GM12873 (cell line): ENCODE results near the gene PPM1B.

Experiments used
- TF ChIP-seq, protein P1 (sequence below): IDR thresholded peaks from 2 replicates; pipeline ENCODE4 v1.5.1; 2012; ENCODE audit warnings: low read depth, mild to moderate bottlenecking, moderate library complexity, low read length, control low read depth; ENCODE audit not compliant: insufficient read depth; ENCODE audit errors: missing control alignments

PPM1B gene

DNA sequence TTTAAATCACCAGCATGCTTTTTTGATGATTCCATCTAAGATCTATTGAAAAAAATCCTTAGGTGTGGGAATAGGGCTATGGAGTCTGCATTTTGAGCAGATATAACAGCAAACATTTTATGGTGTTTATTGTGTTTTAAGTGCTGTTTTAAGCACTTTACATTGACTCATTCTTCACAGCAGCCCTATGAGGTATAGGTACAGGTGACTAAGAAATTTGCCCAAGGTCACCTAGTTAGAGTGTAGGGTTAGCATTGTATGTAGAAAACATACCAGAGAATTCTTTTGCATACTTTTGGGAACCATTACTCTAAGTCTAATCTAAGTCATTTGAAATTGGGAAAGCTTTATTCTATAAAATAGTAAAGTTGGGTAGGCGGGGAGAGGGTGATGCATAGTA lies 31.3 kb downstream of the PPM1B start:
- TF ChIP-seq, protein P1, sequence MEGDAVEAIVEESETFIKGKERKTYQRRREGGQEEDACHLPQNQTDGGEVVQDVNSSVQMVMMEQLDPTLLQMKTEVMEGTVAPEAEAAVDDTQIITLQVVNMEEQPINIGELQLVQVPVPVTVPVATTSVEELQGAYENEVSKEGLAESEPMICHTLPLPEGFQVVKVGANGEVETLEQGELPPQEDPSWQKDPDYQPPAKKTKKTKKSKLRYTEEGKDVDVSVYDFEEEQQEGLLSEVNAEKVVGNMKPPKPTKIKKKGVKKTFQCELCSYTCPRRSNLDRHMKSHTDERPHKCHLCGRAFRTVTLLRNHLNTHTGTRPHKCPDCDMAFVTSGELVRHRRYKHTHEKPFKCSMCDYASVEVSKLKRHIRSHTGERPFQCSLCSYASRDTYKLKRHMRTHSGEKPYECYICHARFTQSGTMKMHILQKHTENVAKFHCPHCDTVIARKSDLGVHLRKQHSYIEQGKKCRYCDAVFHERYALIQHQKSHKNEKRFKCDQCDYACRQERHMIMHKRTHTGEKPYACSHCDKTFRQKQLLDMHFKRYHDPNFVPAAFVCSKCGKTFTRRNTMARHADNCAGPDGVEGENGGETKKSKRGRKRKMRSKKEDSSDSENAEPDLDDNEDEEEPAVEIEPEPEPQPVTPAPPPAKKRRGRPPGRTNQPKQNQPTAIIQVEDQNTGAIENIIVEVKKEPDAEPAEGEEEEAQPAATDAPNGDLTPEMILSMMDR: no peak

DNA sequence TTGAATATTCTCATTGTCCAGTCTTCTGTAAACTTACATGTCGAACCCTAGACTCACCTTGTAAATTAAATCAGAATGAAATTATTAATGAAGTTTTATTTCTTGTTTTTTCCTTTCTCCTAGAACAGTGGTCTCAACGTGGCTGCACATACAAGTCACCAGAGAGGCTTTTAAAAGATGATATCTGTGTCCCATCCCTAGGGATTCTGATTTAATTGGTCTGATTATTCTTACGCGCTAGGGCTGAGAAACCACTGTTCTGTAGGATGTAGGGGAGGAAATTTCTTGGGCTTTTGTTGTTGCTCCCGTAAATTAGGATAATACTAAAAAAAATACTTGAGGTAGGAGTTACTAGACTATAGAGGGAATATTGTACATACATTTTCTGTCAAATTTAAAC lies 32.1 kb downstream of the PPM1B start:
- TF ChIP-seq, protein P1: no peak

DNA sequence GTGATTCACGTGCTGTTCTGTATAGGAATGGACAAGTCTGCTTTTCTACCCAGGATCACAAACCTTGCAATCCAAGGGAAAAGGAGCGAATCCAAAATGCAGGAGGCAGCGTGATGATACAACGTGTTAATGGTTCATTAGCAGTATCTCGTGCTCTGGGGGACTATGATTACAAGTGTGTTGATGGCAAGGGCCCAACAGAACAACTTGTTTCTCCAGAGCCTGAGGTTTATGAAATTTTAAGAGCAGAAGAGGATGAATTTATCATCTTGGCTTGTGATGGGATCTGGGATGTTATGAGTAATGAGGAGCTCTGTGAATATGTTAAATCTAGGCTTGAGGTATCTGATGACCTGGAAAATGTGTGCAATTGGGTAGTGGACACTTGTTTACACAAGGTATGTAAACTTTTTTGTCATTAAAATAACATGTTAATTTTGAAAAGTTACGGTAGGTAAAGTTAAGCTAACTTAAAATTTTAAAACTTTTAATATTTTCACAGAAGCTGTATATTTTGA lies 33.0 kb downstream of the PPM1B start:
- TF ChIP-seq, protein P1: no peak

DNA sequence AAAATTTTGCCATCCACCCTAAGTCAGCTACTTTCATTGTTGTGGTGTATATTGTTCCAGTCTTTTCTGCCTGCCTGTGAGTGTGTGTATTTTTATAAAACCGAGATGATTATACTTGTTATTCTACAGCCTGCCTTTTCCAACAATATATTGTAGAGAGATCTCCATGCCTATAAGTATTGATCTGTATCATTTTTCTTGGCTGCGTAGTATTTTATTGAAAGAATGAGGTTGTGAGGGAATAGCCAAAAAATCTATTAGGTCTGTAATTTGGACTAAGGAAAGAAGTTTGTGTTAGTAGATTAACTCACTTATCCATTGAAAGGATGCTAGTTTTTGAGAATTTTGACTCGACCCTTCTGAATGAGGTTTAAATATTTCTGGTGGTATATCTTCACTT lies 34.9 kb downstream of the PPM1B start:
- TF ChIP-seq, protein P1: no peak

DNA sequence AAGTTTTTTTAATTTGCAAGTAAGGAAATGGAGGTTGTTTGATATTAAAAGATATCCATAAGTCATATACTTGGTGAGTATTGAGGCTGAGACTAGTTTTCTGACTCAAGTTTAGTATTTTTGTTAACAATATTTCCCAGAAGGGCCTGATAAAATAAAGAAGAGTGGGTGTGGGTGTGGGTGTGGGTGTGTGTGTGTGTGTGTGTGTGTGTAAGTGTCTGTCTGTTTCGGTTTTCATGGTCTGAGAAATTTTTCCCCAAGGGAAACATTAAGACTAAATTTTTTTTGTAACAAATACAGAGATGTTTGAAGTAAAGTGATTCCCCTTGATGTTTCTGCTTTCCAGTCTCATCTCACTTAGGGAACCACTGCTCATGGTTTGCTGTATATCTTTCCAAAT lies 36.5 kb downstream of the PPM1B start:
- TF ChIP-seq, protein P1: no peak

DNA sequence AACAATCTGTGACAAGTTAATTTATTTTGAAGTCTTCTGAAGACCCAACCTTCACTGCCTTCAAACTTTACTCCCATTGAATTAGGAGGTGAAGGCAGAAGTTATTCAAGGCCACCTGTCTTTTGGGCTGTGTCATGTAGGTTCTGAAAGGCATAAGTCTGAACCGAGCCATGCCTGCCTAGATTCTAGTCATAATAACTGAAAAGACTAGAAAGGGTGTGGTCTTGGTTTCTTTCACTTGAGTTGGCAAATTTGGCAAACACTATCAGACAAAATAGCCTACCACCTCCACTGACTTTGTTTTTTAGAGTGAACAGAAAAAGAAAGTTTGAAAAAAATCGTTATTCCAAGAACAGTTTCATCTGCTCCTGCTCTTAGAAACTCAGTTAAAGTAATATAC lies 38.4 kb downstream of the PPM1B start:
- TF ChIP-seq, protein P1: no peak

DNA sequence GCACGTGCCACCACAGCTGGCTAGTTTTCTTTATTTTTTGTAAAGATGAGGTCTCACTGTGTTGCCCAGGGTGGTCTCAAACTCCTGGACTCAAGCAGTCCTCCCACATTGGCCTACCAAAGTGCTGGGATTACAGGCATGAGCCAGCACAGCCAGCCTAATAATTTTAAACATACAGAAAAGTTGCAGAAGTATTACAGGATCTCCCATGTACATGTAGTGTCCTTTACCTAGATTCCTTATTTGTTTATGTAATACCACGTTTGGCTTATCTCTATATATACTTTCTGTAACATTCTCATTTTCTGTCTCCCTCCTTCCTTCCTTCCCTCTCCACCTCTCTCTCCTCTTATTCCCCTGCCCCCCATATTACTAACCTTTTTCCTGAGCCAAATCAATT lies 41.7 kb downstream of the PPM1B start:
- TF ChIP-seq, protein P1: no peak
